Aorta (tissue), 5 donors: ENCODE data around the gene FZR1. TPM values are rescaled to one million over a fixed set of nuclear protein-coding genes. Genes with fewer than 3 reads are reported as not detected.

Source experiments
- ATAC-seq: fragments of 200-7000 bp; cut with Tn5 transposase; one replicate; pipeline ENCODE4 v1.9.1; 2022; ENCODE audit warnings: moderate library complexity; ENCODE audit not compliant: low FRiP score
- DNase-seq, 2 donors: peaks; one replicate each; pipeline ENCODE4 v3.0.0-alpha.2; 2020
- H3K27ac ChIP-seq, 2 donors: one replicate each; pipeline ENCODE4 v1.5.1; 2013; ENCODE audit warnings: low read length in 2 of 2, mild to moderate bottlenecking in 2 of 2, moderate library complexity in 2 of 2, control low read depth in 1 of 2, inconsistent platforms in 1 of 2, low read depth in 1 of 2
- H3K27me3 ChIP-seq, 2 donors: one replicate each; pipeline ENCODE4 v1.6.1; 2013; ENCODE audit warnings: control low read depth in 1 of 2, low read length in 1 of 2, mild to moderate bottlenecking in 1 of 2, moderate library complexity in 1 of 2; ENCODE audit not compliant: insufficient read depth in 2 of 2, control insufficient read depth in 1 of 2
- H3K36me3 ChIP-seq, 2 donors: one replicate each; pipeline ENCODE4 v1.6.1; 2013; ENCODE audit warnings: control low read depth in 1 of 2, low read length in 1 of 2, mild to moderate bottlenecking in 1 of 2; ENCODE audit not compliant: insufficient read depth in 2 of 2, control insufficient read depth in 1 of 2
- H3K4me1 ChIP-seq, 2 donors: one replicate each; pipeline ENCODE4 v1.6.1; 2013; ENCODE audit warnings: low read length in 2 of 2, control low read depth in 1 of 2, mild to moderate bottlenecking in 1 of 2, moderate library complexity in 1 of 2; ENCODE audit not compliant: insufficient read depth in 2 of 2, control insufficient read depth in 1 of 2
- H3K4me3 ChIP-seq, 2 donors: one replicate each; pipeline ENCODE4 v1.5.1; 2013; ENCODE audit warnings: low read length in 2 of 2, control low read depth in 1 of 2, mild to moderate bottlenecking in 1 of 2
- H3K9me3 ChIP-seq: one replicate; pipeline ENCODE4 v1.6.1; 2013; ENCODE audit warnings: mild to moderate bottlenecking, low read length; ENCODE audit not compliant: control insufficient read depth
- WGBS, 2 donors: extraction: QIAGEN DNeasy Blood & Tissue Kit; methylation state at CpG; one replicate each; pipeline ENCODE4 v1.1.7; 2013; 5-methylcytosine and 5-hydroxymethylcytosine counted together
- intact Hi-C, 2 donors: fragments of 100-400 bp; cut with DNase I; formaldehyde crosslinking; loops; one replicate each; pipeline versions ENCODE4 v1.14.2 to v1.15.0; 2022
- long read RNA-seq, 2 donors: library from polyadenylated mRNA; unstranded; transcript quantifications; one replicate each; pipeline ENCODE4 v2.0.0, GENCODE V29; 2020 to 2021
- polyA plus RNA-seq, 2 donors: library from polyadenylated mRNA; stranded (reverse); fragments of 200-250 nt; gene quantifications; one replicate each; pipeline ENCODE4 v1.2.3, GENCODE V29; 2013
- total RNA-seq, 2 donors: library from RNA; stranded (reverse); fragmentation: NEBNext Ultra II Directional; extraction: Animal tissue kit (Norgen Biotek cat#: 25700); gene quantifications; one replicate each; pipeline ENCODE4 v1.2.1, GENCODE V29; 2021
- donor health status: healthy with polysubstance abuse.
- donor health status: Bipolar disorder and iron deficiency.
- donor health status: DM: no; HTN: no; CAD: no.
- donor health status: DM: no; HTN: no; CAD: no.
- donor health status: DM: yes; HTN: yes; CAD: no.

The FZR1 gene
- total RNA-seq (10 to 100 TPM; 33.7 to 42.0 TPM), polyA plus RNA-seq (10 to 100 TPM in 1 of 2 donors, 1 to 10 TPM in 1; 8.0 to 25.2 TPM)
- long read RNA-seq, donor 1, partial matches to known transcripts: 15 of 23 reads
- long read RNA-seq, donor 1, other reads (novel, unspliced or antisense): 8 of 23 reads
- long read RNA-seq, donor 2, full-length matches to known transcripts: 16 of 39 reads
- long read RNA-seq, donor 2, partial matches to known transcripts: 11 of 39 reads
- long read RNA-seq, donor 2, other reads (novel, unspliced or antisense): 12 of 39 reads

- Histone ChIP-seq H3K27ac (peak within 1 kb of the TSS in 1 of 2 donors; percentile 39), H3K4me1 (no peaks in the 10 kb centered on the region), H3K4me3 (peak within 1 kb of the TSS; percentile 73 to 97), H3K36me3 (peaks cover 0 to 2% of the 10 kb centered on the region in 2 donors), H3K9me3 (no peaks in the 10 kb centered on the region), H3K27me3 (no peaks in the 10 kb centered on the region)
- WGBS, 2 donors: 1 to 2% methylated on average over 59 to 79 of the region's 79 CpGs
- peak; percentile 99 to 100 for DNase-seq
- intact Hi-C loops: no loop called here
- ATAC-seq: peak; percentile 97
Observed at GRCh38 chr19:3505598-3506383, at the start of gene FZR1. Gene FZR1, plus strand, starts transcription at chr19:3506311. Its CDS starts 16,679 bp downstream, at chr19:3522990.

- Histone ChIP-seq H3K36me3 (no peaks in the 10 kb centered on the region), H3K27ac (peak overlapping the region in 1 of 2 donors; percentile 96), H3K4me3 (no peak overlapping the region), H3K9me3 (no peaks in the 10 kb centered on the region), H3K4me1 (peaks cover 0 to 2% of the 10 kb centered on the region in 2 donors), H3K27me3 (no peaks in the 10 kb centered on the region)
- DNase-seq (peak in 1 of 2 donors; percentile 73), ATAC-seq (no peak)
- intact Hi-C loops: loop anchor here in 1 of 2 donors (5.0 kb wide), 1 partner anchor 120 kb away; no protein-coding TSS in a partner anchor
- WGBS, 2 donors: 52 to 58% methylated on average over 18 of the region's 18 CpGs
Observed at GRCh38 chr19:3456925-3457527, 49.1 kb upstream of the FZR1 start.

- Histone ChIP-seq H3K27me3 (no peaks in the 10 kb centered on the region), H3K4me3 (no peak overlapping the region), H3K4me1 (peaks cover 0 to 2% of the 10 kb centered on the region in 2 donors), H3K27ac (peak overlapping the region; percentile 40 to 96), H3K9me3 (no peaks in the 10 kb centered on the region), H3K36me3 (no peaks in the 10 kb centered on the region)
- 2 to 9% methylated on average over 20 to 22 of the region's 22 CpGs for WGBS, 2 donors
- intact Hi-C loops: loop anchor here in 1 of 2 donors (5.0 kb wide), 1 partner anchor 120 kb away; no protein-coding TSS in a partner anchor
- DNase-seq (peak; percentile 70 to 83), ATAC-seq (peak; percentile 40)
Observed at GRCh38 chr19:3457528-3458228, 48.4 kb upstream of the FZR1 start.

- WGBS, 2 donors: 12 to 14% methylated on average over 15 to 19 of the region's 19 CpGs
- no peaks in the 10 kb centered on the region for H3K27me3 ChIP-seq
- intact Hi-C loops: loop anchor here (1.0 to 5.0 kb wide), 2 partner anchors 7 to 121 kb away; no protein-coding TSS in a partner anchor
- H3K9me3 ChIP-seq: no peaks in the 10 kb centered on the region
- no peak overlapping the region for H3K4me3 ChIP-seq
- peak overlapping the region; percentile 40 to 96 for H3K27ac ChIP-seq
- H3K4me1 ChIP-seq: peaks cover 0 to 2% of the 10 kb centered on the region in 2 donors
- ATAC-seq (peak; percentile 6), DNase-seq (peak in 1 of 2 donors; percentile 79)
- H3K36me3 ChIP-seq: no peaks in the 10 kb centered on the region
Observed at GRCh38 chr19:3458229-3459088, 47.7 kb upstream of the FZR1 start.

GRCh38 chr19:3459089-3459881 lies 46.8 kb upstream of the FZR1 start:
- Histone ChIP-seq H3K36me3 (no peaks in the 10 kb centered on the region), H3K27ac (peak overlapping the region; percentile 93 to 96), H3K4me1 (peaks cover 0 to 2% of the 10 kb centered on the region in 2 donors), H3K27me3 (no peaks in the 10 kb centered on the region), H3K4me3 (no peak overlapping the region), H3K9me3 (no peaks in the 10 kb centered on the region)
- DNase-seq: peak; percentile 96
- WGBS, 2 donors: 2 to 6% methylated on average over 25 to 26 of the region's 26 CpGs
- intact Hi-C loops: loop anchor here (1.0 to 5.0 kb wide), 2 partner anchors 8 to 122 kb away; no protein-coding TSS in a partner anchor
- peak; percentile 91 for ATAC-seq

DNA sequence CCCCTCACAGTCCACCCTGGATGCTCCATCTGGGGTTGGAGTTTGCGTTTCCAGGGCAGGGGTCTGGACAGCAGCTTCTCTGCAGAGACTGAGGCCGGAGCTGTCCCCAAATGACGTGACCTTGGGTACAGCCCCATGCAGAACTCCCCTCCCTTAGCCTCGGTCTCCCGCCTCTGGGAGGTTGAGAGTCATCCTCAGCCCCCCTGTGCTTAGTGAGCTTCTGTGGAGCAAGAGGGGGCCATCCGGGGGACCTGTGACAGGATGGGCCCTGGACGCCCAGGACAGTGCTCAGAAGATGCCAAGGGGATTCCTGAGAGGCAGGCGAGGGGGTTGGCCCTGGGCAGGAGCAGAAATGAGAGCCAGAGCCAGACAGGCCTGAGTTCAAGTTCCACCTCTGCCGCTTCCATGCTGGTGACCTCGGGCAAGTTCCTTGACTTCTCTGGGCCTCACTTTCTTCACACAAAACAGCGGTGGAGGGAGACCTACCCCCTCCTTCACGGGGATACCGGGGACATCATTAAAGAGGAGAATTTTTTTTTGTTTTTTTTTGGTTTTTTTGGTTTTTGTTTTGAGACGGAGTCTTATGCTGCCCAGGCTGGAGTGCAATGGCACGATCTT lies 46.0 kb upstream of the FZR1 start:
- peak; percentile 6 for ATAC-seq
- WGBS, 2 donors: 8 to 15% methylated on average over 15 of the region's 15 CpGs
- H3K27me3 ChIP-seq: no peaks in the 10 kb centered on the region

More for the DNA sequence above, 46.0 kb upstream of the FZR1 start:
- Histone ChIP-seq H3K4me1 (peaks cover 0 to 2% of the 10 kb centered on the region in 2 donors), H3K4me3 (no peak overlapping the region), H3K36me3 (no peaks in the 10 kb centered on the region), H3K27ac (peak overlapping the region; percentile 93 to 96), H3K9me3 (no peaks in the 10 kb centered on the region)
- no peak for DNase-seq
- intact Hi-C loops: loop anchor here (1.0 to 5.0 kb wide), 2 partner anchors 9 to 123 kb away; no protein-coding TSS in a partner anchor
